Measurements from ENCODE around the gene XPC. TPM values are rescaled to one million over a fixed set of nuclear protein-coding genes. Genes with fewer than 3 reads are reported as not detected.

XPC gene
- total RNA-seq, 1 experiment from 2014 or later: 15.1 TPM

DNA sequence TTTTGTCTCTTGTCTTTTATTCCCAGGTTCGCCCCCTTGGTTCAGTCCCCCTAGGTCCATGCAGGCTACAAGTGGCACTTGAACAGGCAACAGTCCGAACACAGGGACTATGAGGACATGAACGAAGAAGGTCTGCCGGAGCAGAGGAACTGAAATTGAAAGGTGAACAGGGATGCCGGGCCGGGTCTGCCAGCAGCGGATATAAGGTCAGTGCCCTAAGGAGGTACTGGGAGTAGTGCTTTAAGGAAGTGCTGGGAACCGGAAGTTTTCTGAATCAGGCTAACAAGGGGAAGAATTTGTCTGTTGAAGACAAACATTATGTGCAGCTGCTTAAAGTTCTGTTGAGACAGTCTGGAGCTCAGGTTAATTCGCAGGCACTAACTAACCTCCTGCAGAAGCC, 47.0 kb upstream of the XPC start:
- intact Hi-C loops (cut with micrococcal nuclease; ENCODE audit: unreplicated experiment): no loop called here
- H3K4me3 ChIP-seq (ENCODE audit: low read depth in 2 of 2, low read length in 2 of 2): no peak overlapping the region
- TF ChIP-seq TCF7L2 (IDR thresholded peaks at IDR 0.05; ENCODE audit: low read depth, low read length) (no peak), SIN3A (IDR thresholded peaks at IDR 0.05; ENCODE audit: borderline replicate concordance, insufficient read depth, low read depth, low read length) (no peak), POLR2AphosphoS5 (IDR thresholded peaks at IDR 0.05; ENCODE audit: low read depth, low read length) (no peak)
- TF ChIP-seq, protein P1, sequence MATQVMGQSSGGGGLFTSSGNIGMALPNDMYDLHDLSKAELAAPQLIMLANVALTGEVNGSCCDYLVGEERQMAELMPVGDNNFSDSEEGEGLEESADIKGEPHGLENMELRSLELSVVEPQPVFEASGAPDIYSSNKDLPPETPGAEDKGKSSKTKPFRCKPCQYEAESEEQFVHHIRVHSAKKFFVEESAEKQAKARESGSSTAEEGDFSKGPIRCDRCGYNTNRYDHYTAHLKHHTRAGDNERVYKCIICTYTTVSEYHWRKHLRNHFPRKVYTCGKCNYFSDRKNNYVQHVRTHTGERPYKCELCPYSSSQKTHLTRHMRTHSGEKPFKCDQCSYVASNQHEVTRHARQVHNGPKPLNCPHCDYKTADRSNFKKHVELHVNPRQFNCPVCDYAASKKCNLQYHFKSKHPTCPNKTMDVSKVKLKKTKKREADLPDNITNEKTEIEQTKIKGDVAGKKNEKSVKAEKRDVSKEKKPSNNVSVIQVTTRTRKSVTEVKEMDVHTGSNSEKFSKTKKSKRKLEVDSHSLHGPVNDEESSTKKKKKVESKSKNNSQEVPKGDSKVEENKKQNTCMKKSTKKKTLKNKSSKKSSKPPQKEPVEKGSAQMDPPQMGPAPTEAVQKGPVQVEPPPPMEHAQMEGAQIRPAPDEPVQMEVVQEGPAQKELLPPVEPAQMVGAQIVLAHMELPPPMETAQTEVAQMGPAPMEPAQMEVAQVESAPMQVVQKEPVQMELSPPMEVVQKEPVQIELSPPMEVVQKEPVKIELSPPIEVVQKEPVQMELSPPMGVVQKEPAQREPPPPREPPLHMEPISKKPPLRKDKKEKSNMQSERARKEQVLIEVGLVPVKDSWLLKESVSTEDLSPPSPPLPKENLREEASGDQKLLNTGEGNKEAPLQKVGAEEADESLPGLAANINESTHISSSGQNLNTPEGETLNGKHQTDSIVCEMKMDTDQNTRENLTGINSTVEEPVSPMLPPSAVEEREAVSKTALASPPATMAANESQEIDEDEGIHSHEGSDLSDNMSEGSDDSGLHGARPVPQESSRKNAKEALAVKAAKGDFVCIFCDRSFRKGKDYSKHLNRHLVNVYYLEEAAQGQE (IDR thresholded peaks at IDR 0.05; ENCODE audit: insufficient read depth in 1 of 2, low read depth in 2 of 2, low read length in 1 of 2): no peak
- TF ChIP-seq, protein P2, sequence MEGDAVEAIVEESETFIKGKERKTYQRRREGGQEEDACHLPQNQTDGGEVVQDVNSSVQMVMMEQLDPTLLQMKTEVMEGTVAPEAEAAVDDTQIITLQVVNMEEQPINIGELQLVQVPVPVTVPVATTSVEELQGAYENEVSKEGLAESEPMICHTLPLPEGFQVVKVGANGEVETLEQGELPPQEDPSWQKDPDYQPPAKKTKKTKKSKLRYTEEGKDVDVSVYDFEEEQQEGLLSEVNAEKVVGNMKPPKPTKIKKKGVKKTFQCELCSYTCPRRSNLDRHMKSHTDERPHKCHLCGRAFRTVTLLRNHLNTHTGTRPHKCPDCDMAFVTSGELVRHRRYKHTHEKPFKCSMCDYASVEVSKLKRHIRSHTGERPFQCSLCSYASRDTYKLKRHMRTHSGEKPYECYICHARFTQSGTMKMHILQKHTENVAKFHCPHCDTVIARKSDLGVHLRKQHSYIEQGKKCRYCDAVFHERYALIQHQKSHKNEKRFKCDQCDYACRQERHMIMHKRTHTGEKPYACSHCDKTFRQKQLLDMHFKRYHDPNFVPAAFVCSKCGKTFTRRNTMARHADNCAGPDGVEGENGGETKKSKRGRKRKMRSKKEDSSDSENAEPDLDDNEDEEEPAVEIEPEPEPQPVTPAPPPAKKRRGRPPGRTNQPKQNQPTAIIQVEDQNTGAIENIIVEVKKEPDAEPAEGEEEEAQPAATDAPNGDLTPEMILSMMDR (IDR thresholded peaks at IDR 0.05): no peak
- CTCF ChIA-PET: no interaction called here
- peaks cover 4% of the 10 kb centered on the region for H3K4me1 ChIP-seq (ENCODE audit: control insufficient read depth, insufficient read depth, low read length)
- ATAC-seq (peak; percentile 74), DNase-seq (ENCODE audit: low read depth, low spot score) (no peak)
- H3K27me3 ChIP-seq (ENCODE audit: control insufficient read depth, insufficient read depth, low read length): no peaks in the 10 kb centered on the region
- POLR2A ChIA-PET: no interaction called here
- H3K9me3 ChIP-seq (ENCODE audit: control insufficient read depth, insufficient read depth, low read depth, low read length): peaks cover 12% of the 10 kb centered on the region; the same call in 1 of the 2 replicates
- in situ Hi-C loops (cut with HindIII; ENCODE audit: low pct_unique_long_range_greater_than_20kb, low sequenced_read_pairs): no loop called here
- BruUV-seq (replicated peaks): no TSS peak
- H3K36me3 ChIP-seq (ENCODE audit: control insufficient read depth, insufficient read depth, low read length): no peaks in the 10 kb centered on the region
- H3K27ac ChIP-seq (ENCODE audit: low read length): peak overlapping the region; percentile 57

DNA sequence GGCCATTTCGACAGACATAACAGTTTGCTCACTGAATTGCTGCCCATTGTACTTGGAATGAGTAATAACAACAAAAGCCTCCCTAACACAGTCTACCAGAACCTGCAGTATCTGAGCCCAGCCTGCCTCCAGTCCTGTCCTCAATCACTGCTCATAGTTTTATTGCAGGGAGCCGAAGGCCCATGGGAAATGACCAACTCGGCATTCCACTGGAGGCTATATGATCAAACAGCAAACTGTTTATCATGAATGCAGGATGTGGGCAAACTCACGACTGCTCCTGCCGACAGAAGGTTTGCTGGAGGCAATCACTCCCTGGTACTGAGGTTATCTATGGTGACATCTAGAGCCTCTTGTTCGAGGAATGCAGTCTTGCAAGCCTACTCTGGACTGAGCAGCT, 46.5 kb upstream of the XPC start:
- BruUV-seq (replicated peaks): no TSS peak
- Histone ChIP-seq H3K4me3 (ENCODE audit: low read depth in 2 of 2, low read length in 2 of 2) (no peak overlapping the region), H3K4me1 (ENCODE audit: control insufficient read depth, insufficient read depth, low read length) (peaks cover 4% of the 10 kb centered on the region; the same call in 1 of the 2 replicates), H3K9me3 (ENCODE audit: control insufficient read depth, insufficient read depth, low read depth, low read length) (peaks cover 13% of the 10 kb centered on the region; the same call in 1 of the 2 replicates), H3K27me3 (ENCODE audit: control insufficient read depth, insufficient read depth, low read length) (no peaks in the 10 kb centered on the region), H3K36me3 (ENCODE audit: control insufficient read depth, insufficient read depth, low read length) (no peaks in the 10 kb centered on the region), H3K27ac (ENCODE audit: low read length) (peak overlapping the region; percentile 68; the same call in 1 of the 2 replicates)
- in situ Hi-C loops (cut with HindIII; ENCODE audit: low pct_unique_long_range_greater_than_20kb, low sequenced_read_pairs): no loop called here
- DNase-seq (ENCODE audit: low read depth, low spot score): no peak
- intact Hi-C loops (cut with micrococcal nuclease; ENCODE audit: unreplicated experiment): no loop called here
- peak; percentile 52; the same call in 1 of the 2 replicates for TF ChIP-seq TCF7L2 (IDR thresholded peaks at IDR 0.05; ENCODE audit: low read depth, low read length)
- TF ChIP-seq, protein P2 (IDR thresholded peaks at IDR 0.05): no peak
- ChIA-PET POLR2A (no interaction called here), CTCF (no interaction called here)
- ATAC-seq: peak; percentile 89
